Ishikawa (cell line): ENCODE measurements around the gene MX1.

ENCODE experiments used
- REST ChIP-seq: IDR thresholded peaks from 2 replicates; pipeline ENCODE4 v1.6.1; 2012; ENCODE audit warnings: low read depth, mild to moderate bottlenecking
- TEAD4 ChIP-seq: IDR thresholded peaks from 2 replicates; pipeline ENCODE4 v1.6.1; 2012
- YY1 ChIP-seq: IDR thresholded peaks from 2 replicates; pipeline ENCODE4 v1.6.1; 2012; ENCODE audit warnings: low read depth

- no peak for TF ChIP-seq REST
- TF ChIP-seq TEAD4 = no peak
- no peak for TF ChIP-seq YY1
Measured at GRCh38 chr21:41497008-41497407, 71.0 kb downstream of the MX1 start.
